ENCODE results near the gene USP40. TPM values are rescaled to one million over a fixed set of nuclear protein-coding genes. Genes with fewer than 3 reads are reported as not detected.
"Not testable (repeated sequence)": the region's sequence is repeated elsewhere in the genome, so short reads cannot be mapped to it uniquely, and the experiment has no call there.

The USP40 gene
- total RNA-seq: 10 to 100 TPM; 25.9 to 31.9 TPM
- long read RNA-seq, donor 1, partial matches to known transcripts: 1 of 7 reads
- long read RNA-seq, donor 1, other reads (novel, unspliced or antisense): 6 of 7 reads
- long read RNA-seq, donor 2, partial matches to known transcripts: 1 of 13 reads
- long read RNA-seq, donor 2, other reads (novel, unspliced or antisense): 11 of 13 reads

DNA sequence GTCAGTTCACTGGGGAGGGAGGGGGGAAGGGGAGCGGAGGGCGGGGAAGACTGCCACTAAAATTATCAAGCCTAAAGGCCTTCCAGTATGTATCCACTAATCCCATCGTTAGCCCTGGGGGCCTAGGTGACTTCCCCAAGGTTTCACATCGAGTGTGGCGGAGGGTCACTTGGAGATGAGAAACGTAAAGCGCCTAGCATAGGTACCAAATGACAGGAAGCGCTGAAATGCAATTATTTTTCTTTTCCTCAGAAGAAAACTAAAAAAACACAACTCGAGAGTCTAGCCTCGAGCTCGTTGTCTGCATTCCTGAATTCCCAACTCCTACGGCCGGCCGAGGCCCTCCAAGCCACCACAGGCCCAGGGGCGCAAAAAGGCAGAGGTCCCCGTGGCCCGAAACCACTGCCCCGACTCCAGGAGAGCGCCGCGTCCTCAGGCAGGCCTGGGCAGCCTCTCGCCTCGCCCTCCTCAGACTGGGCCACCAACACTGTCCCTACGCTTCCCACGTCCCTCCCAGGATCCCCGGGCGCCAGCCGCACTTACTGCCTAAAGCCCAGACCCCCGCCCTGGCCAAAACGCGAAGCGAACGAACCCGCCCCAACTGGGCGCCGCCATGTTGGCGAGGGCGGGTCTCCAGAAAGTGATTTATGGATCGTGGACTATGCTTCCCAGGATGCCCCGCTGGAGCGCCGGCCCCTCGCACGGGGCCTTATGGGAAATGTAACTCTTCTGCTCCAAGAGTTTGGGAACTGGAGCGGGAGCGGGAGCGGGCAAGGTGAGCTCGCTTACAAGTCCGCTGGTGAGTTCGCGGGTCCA, at the start of gene USP40:
Gene USP40 (minus strand): TSS at position 642 of the 816 bp plus-strand sequence. CDS start 1,228 bp downstream, outside the sequence.
- intact Hi-C loops (cut with DNase I): no loop called here
- DNase-seq (ENCODE audit: low spot score): peak; percentile 96

- no peak for DNase-seq (ENCODE audit: low spot score)
- intact Hi-C loops (cut with DNase I): no loop called here
Observed at GRCh38 chr2:233611284-233611683, 44.7 kb upstream of the USP40 start.

- DNase-seq (ENCODE audit: low spot score): no peak
- intact Hi-C loops (cut with DNase I): no loop called here
Observed at GRCh38 chr2:233605680-233606079, 39.1 kb upstream of the USP40 start.

- no peak for DNase-seq (ENCODE audit: low spot score)
- intact Hi-C loops (cut with DNase I): loop anchor here in 1 of 2 donors (5.0 kb wide), 1 partner anchor 1497 kb away; no protein-coding TSS in a partner anchor
Observed at GRCh38 chr2:233604826-233605225, 38.2 kb upstream of the USP40 start.

GRCh38 chr2:233603520-233603919, 36.9 kb upstream of the USP40 start:
- intact Hi-C loops (cut with DNase I): loop anchor here in 1 of 2 donors (5.0 kb wide), 1 partner anchor 1499 kb away; no protein-coding TSS in a partner anchor
- no peak for DNase-seq (ENCODE audit: low spot score)

DNA sequence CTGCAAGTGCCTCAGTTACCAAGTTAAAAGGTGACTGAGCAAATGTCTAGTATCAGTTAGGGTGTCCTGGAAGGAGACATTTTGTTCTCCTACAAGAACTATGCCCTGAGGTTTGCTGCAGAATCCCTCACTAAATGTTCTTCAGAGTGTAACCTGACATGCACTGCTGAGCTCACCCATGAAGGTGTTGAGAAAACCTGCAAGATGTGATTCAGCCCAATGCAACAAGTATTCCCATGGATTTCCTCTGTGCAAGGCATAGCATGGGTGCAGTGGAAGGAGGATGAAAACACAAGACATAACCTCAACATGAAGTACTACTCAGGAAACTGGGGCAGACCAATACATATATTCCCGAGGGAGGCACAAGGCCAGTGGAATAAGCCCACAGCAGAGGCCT, 35.5 kb upstream of the USP40 start:
- intact Hi-C loops (cut with DNase I): loop anchor here in 1 of 2 donors (5.0 kb wide), 1 partner anchor 1500 kb away; no protein-coding TSS in a partner anchor
- no peak for DNase-seq (ENCODE audit: low spot score)

DNA sequence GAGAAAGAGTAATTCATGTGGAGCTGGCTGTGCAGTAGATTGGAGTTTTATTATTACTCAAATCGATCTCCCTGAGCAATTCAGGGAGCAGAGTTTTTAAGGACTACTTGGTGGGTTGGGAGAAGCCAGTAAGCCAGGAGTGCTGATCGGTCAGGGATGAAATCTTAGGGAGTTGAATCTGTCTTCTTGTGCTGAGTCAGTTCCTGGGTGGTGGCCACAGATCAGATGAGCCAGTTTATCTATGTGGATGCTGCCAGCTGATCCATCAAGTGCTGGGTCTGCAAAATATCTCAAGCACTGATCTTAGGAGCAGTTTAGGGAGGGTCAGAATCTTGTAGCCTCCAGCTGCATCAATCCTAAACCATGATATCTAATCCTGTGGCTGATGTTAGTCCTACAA, 33.8 kb upstream of the USP40 start:
- no peak for DNase-seq (ENCODE audit: low spot score)
- intact Hi-C loops (cut with DNase I): loop anchor here in 1 of 2 donors (5.0 kb wide), 1 partner anchor 1502 kb away; no protein-coding TSS in a partner anchor

GRCh38 chr2:233598952-233599351, 32.4 kb upstream of the USP40 start:
- intact Hi-C loops (cut with DNase I): no loop called here
- no peak for DNase-seq (ENCODE audit: low spot score)

DNA sequence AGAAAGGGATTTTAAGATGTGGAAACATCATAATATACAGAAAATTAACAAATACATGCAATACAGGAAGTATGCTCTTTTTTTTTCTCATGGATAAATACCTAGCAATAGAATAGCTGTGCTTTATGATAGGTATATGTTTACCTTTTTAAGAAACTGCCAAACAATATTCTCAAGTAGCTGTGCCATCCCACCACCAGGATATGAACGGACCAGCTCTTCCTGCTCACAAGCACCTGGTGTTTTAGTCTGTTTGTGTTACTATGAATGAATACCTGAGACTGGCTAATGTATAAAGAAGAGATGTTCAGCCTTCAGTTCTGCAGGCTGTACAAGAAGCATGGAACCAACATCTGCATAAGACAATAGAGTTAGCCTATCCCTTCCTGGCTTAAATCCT, 30.9 kb upstream of the USP40 start:
- no peak for DNase-seq (ENCODE audit: low spot score)
- intact Hi-C loops (cut with DNase I): no loop called here

- no peak for DNase-seq (ENCODE audit: low spot score)
- intact Hi-C loops (cut with DNase I): no loop called here
Observed at GRCh38 chr2:233593201-233593600, 26.6 kb upstream of the USP40 start.

DNA sequence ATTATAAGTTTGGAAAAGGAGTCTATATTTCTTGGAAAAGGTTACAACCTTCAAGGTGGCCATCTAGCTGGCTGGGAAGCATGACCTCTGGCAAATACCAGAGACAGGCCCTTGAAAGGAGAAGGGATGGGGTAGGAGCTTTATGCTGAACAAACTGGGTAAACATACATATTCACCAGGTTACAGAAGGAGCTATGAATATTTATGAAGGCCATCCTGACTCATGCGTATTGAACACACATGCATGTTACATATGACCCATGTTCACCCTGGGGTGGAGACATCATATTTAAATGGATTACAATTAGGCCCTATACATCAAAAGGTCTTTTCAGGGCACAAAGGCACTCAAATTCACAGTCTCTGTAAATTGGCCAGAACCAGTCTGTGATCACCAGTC, 26.1 kb upstream of the USP40 start:
- intact Hi-C loops (cut with DNase I); DNase-seq (ENCODE audit: low spot score): not testable (repeated sequence)

DNA sequence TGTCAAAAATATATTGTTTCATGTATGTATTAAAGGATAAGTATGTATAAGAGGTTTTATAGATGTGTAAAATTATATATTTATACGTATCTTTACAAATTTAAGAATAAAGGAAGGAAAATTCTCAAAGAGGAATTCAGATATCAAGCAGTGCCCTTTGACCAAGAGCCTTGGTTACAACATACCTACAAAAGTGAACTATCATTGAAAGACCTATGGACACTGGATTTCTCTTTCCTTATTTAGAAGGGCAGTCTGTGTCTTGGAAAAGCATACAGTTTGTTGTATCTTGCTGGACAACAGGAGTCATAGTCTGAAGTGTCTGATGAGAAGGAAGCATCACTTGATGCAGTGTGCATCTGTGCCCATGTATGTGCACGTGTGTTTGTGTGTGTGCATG, 21.8 kb upstream of the USP40 start:
- no peak for DNase-seq (ENCODE audit: low spot score)
- intact Hi-C loops (cut with DNase I): no loop called here

DNA sequence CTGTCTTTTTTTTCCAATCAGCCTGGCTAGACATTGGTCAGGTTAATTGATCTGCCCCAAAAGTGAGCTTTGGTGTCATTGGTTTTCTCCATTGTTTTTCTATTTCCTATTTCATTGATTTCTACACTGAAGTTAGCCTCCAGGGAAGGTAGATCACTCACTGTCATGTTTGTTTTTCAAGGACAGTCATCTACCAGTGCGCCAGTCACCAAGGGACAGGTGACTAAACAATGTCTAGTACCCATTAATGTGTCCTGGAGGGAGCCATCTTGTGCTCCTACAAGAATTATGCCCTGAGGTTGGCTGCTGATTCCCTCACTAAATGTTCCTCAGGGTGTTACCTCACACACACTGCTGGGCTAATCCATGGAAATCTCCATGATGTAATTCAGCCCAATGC, 17.6 kb upstream of the USP40 start:
- intact Hi-C loops (cut with DNase I): no loop called here

DNA sequence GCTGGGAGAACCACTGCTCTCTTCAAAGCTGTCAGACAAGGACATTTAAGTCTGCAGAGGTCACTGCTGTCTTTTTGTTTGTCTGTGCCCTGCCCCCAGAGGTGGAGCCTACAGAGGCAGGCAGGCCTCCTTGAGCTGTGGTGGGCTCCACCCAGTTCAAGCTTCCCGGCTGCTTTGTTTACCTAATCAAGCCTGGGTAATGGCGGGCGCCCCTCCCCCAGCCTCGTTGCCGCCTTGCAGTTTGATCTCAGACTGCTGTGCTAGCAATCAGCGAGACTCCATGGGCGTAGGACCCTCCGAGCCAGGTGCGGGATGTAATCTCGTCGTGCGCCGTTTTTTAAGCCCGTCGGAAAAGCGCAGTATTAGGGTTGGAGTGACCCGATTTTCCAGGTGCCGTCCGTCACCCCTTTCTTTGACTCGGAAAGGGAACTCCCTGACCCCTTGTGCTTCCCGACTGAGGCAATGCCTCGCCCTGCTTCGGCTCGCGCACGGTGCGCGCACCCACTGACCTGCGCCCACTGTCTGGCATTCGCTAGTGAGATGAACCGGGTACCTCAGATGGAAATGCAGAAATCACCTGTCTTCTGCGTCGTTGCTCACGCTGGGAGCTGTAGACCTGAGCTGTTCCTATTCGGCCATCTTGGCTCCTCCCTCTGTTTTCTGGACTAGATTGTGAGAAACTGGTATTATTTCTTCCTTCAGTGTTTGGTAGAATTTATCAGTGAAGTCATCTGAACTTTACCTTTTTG, 16.8 kb upstream of the USP40 start:
- intact Hi-C loops (cut with DNase I); DNase-seq (ENCODE audit: low spot score): not testable (repeated sequence)

More for the DNA sequence above, 17.6 kb upstream of the USP40 start:
- DNase-seq (ENCODE audit: low spot score): no peak

DNA sequence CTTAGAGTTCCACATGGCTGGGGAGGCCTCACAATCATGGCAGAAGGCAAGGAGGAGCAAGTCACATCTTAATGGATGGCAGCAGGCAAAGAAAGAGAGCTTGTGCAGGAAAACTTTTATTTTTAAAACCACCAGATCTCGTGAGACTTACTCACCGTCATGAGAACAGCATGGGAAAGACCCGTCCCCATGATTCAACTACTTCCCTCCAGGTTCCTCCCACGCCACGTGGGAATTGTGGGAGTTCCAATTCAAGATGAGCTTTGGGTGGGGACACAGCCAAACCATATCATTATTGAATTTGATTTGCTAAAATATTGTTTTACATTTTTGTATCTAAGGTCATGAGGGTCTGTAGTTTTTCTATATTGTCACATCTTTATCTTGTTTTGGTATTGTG, 10.8 kb upstream of the USP40 start:
- DNase-seq (ENCODE audit: low spot score); intact Hi-C loops (cut with DNase I): not testable (repeated sequence)

DNA sequence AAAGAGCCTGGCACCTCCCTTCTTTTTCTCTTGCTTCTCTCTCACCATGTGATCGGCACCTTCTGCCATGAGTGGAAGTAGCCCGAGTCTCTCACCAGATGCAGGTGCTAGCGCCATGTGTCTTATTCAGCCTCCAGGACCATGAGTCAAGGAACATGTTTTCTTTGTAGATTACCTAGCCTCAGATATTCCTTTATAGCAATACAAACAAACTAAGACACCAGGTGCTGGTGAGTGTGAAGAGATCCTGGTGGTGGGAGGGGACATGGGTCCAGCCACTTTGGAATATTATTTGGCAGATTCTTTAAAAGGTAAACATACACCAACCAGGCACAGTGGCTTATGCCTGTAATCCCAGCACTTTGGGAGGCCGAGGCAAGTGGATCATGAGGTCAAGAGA, 5.9 kb upstream of the USP40 start:
- DNase-seq (ENCODE audit: low spot score): no peak
- intact Hi-C loops (cut with DNase I): no loop called here

DNA sequence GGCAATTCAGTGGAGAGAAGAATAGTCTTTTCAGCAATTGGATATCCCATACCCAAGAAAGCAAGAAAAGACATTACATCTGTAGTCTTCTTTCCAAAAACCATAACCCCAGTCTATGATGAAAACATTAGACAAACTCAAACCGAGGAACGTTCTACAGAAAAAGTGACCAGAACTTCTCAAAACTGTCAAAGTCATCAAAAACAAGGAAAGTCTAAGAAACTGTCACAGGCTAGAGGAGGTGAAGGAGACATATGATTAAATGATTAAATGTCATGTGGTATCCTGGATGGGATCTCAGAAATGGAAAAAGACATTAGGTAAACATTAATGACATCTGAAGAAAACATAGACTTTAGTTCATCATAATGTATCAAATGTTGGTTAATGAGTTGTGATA, 4.9 kb upstream of the USP40 start:
- intact Hi-C loops (cut with DNase I): no loop called here
- DNase-seq (ENCODE audit: low spot score): no peak

- no peak for DNase-seq (ENCODE audit: low spot score)
- intact Hi-C loops (cut with DNase I): no loop called here
Observed at GRCh38 chr2:233571001-233571400, 4.4 kb upstream of the USP40 start.

- intact Hi-C loops (cut with DNase I): no loop called here
- DNase-seq (ENCODE audit: low spot score): no peak
Observed at GRCh38 chr2:233565685-233566140, 869 bp downstream of the USP40 start.

Data from posterior vena cava (tissue), 2 donors.